K562 (cell line): ENCODE data around the gene SYT1. TPM values are rescaled to one million over a fixed set of nuclear protein-coding genes. Genes with fewer than 3 reads are reported as not detected.

Source experiments
- ATAC-seq: fragments of 200-7000 bp; cut with Tn5 transposase; 3 replicates; pipeline ENCODE4 v1.9.1; 2020; ENCODE audit warnings: moderate library complexity
- BruUV-seq: library from RNA; stranded (reverse); fragments of 400-500 nt; replicated peaks from 2 replicates; lab custom pipeline; 2021; lab: Mats Ljungman, UMichigan
- CTCF ChIA-PET: fragments of 300-600 bp; formaldehyde crosslinking; extraction: SDS; loops from one replicate; lab custom pipeline; 2021; ENCODE audit warnings: low intra/inter-chr PET ratio; lab: Yijun Ruan, JAX
- POLR2A ChIA-PET: fragments of 300-600, 350-650 bp; sonication (Branson Sonifier 250); formaldehyde crosslinking; extraction: SDS; loops from one replicate; lab custom pipeline; 2021; ENCODE audit warnings: antibody characterized with exemption, inconsistent platforms; lab: Yijun Ruan, JAX
- DNase-seq, 4 experiments: peaks; one replicate each; pipeline versions ENCODE4 v3.0.0 to v3.0.0-alpha.2; 2011 to 2018; ENCODE audit warnings: low spot score in 3 of 4, mixed read lengths in 3 of 4; ENCODE audit errors: extremely low read depth in 1 of 4
- FAIRE-seq: peaks from 2 replicates; lab custom pipeline; 2011; peaks lifted over from hg19 to GRCh38; lab: Jason Lieb, UNC
- H2AFZ ChIP-seq: 2 replicates; pipeline ENCODE4 v1.6.0; 2011; ENCODE audit warnings: low read depth, low read length, control low read depth, inconsistent platforms
- H3K27ac ChIP-seq: fragments of 200-600 bp; 3 replicates; pipeline ENCODE4 v1.8.0; 2011; ENCODE audit warnings: low read depth, mild to moderate bottlenecking, control low read depth, inconsistent platforms, low read length, moderate library complexity, mixed read lengths; ENCODE audit errors: extremely low read depth
- H3K27me3 ChIP-seq, 2 experiments: fragments of 300-600 bp in 1 of 2; 2 replicates in 1 of 2; 3 replicates in 1 of 2; pipeline versions ENCODE4 v1.6.0 to v1.8.0; 2011; ENCODE audit warnings: inconsistent platforms in 2 of 2, low read length in 2 of 2, mild to moderate bottlenecking in 1 of 2, mixed read lengths in 1 of 2, moderate library complexity in 1 of 2; ENCODE audit not compliant: control insufficient read depth in 2 of 2, insufficient read depth in 2 of 2
- H3K36me3 ChIP-seq: fragments of 300-600 bp; 3 replicates; pipeline ENCODE4 v1.8.0; 2011; ENCODE audit warnings: mild to moderate bottlenecking, low read length, inconsistent platforms; ENCODE audit not compliant: control insufficient read depth, insufficient read depth
- H3K4me1 ChIP-seq, 2 experiments: fragments of 200-600 bp in 1 of 2; replicated peaks in 1 of 2; 2 replicates in 1 of 2; 3 replicates in 1 of 2; pipeline versions ENCODE4 v1.5.1 to v1.8.0; 2011; ENCODE audit warnings: inconsistent platforms in 2 of 2, low read length in 2 of 2, mild to moderate bottlenecking in 1 of 2, mixed read lengths in 1 of 2, moderate library complexity in 1 of 2; ENCODE audit not compliant: control insufficient read depth in 2 of 2, insufficient read depth in 2 of 2
- H3K4me2 ChIP-seq: 2 replicates; pipeline ENCODE4 v1.6.1; 2011; ENCODE audit warnings: low read length, control low read depth, inconsistent platforms, mixed read lengths; ENCODE audit not compliant: insufficient read depth
- H3K4me3 ChIP-seq: fragments of 200-600 bp; sonication (generic), shearing (Covaris generic); 2 replicates; pipeline ENCODE4 v1.5.1; 2016; ENCODE audit warnings: control low read depth, inconsistent platforms
- H3K79me2 ChIP-seq: fragments of 200-600 bp; 3 replicates; pipeline ENCODE4 v1.8.0; 2011; ENCODE audit warnings: low read length, inconsistent platforms; ENCODE audit not compliant: control insufficient read depth, insufficient read depth
- H3K9ac ChIP-seq, 2 experiments: 2 replicates each; pipeline versions ENCODE4 v1.6.0 to v1.6.1; 2011; ENCODE audit warnings: low read depth in 2 of 2, low read length in 2 of 2, control low read depth in 1 of 2, inconsistent platforms in 1 of 2, mild to moderate bottlenecking in 1 of 2, mixed read lengths in 1 of 2; ENCODE audit not compliant: insufficient read depth in 1 of 2
- H3K9me1 ChIP-seq: one replicate; pipeline ENCODE4 v1.6.0; 2011; ENCODE audit warnings: inconsistent platforms, mild to moderate bottlenecking, low read length, moderate library complexity; ENCODE audit not compliant: control insufficient read depth, insufficient read depth
- H3K9me3 ChIP-seq: replicated peaks from 2 replicates; pipeline ENCODE4 v1.5.1; 2011; ENCODE audit warnings: low read depth, low read length, inconsistent platforms; ENCODE audit not compliant: control insufficient read depth, insufficient read depth
- H4K20me1 ChIP-seq: replicated peaks from 2 replicates; pipeline ENCODE4 v1.6.1; 2011; ENCODE audit warnings: low read length, inconsistent platforms, mixed read lengths; ENCODE audit not compliant: control insufficient read depth, insufficient read depth
- ATF6 ChIP-seq: sonication (generic); formaldehyde crosslinking; IDR thresholded peaks from 2 replicates; pipeline ENCODE4 v1.4.0; 2020; ENCODE audit warnings: mild to moderate bottlenecking, missing genetic modification reagents
- CHD4 ChIP-seq: fragments of 200-600 bp; sonication (generic); IDR thresholded peaks from 3 replicates; pipeline ENCODE4 v1.6.1; 2012; ENCODE audit warnings: low read depth, mild to moderate bottlenecking, mixed read lengths, low read length, inconsistent platforms; ENCODE audit not compliant: insufficient read depth, insufficient replicate concordance, poor library complexity, severe bottlenecking
- DPF2 ChIP-seq: fragments of 450-650 bp; IDR thresholded peaks from 2 replicates; pipeline ENCODE4 v1.6.1; 2016
- IRF1 ChIP-seq: sonication (generic); formaldehyde crosslinking; IDR thresholded peaks from 2 replicates; pipeline ENCODE4 v1.8.0; 2022; ENCODE audit warnings: missing genetic modification reagents, mild to moderate bottlenecking, borderline replicate concordance
- PML ChIP-seq: IDR thresholded peaks from 2 replicates; pipeline ENCODE4 v1.6.1; 2012; ENCODE audit warnings: low read length, inconsistent platforms
- PRMT5 ChIP-seq: sonication (generic); formaldehyde crosslinking; IDR thresholded peaks from 2 replicates; pipeline ENCODE4 v1.5.0; 2020; ENCODE audit warnings: missing genetic modification reagents
- RFX1 ChIP-seq: fragments of 450-650 bp; IDR thresholded peaks from 2 replicates; pipeline ENCODE4 v1.6.1; 2016; ENCODE audit warnings: mild to moderate bottlenecking, moderate library complexity
- STAT5B ChIP-seq: fragments of 250-450 bp; sonication (Bioruptor Pico); IDR thresholded peaks from 2 replicates; pipeline ENCODE4 v1.8.0; 2021; ENCODE audit warnings: mild to moderate bottlenecking, inconsistent platforms
- TARDBP ChIP-seq: fragments of 450-650 bp; IDR thresholded peaks from 2 replicates; pipeline ENCODE4 v1.6.1; 2016
- TEAD1 ChIP-seq, 2 experiments: fragments of 450-650 bp in 1 of 2; sonication (generic) in 1 of 2; formaldehyde crosslinking; IDR thresholded peaks; 2 replicates each; pipeline versions ENCODE4 v1.4.0 to v1.8.0; 2020 to 2022; ENCODE audit warnings: mild to moderate bottlenecking in 2 of 2, missing genetic modification reagents in 1 of 2
- ZNF408 ChIP-seq: fragments of 250-450 bp; sonication (Bioruptor Pico); IDR thresholded peaks from 2 replicates; pipeline ENCODE4 v1.4.0; 2020; ENCODE audit warnings: low read depth, mild to moderate bottlenecking, moderate library complexity
- ZNF695 ChIP-seq: fragments of 450-650 bp; formaldehyde crosslinking; IDR thresholded peaks from 2 replicates; pipeline ENCODE4 v1.4.0; 2020; ENCODE audit warnings: mild to moderate bottlenecking, moderate library complexity
- WGBS: fragments of 100-300 bp; shearing (Covaris generic); methylation state at CpG from one replicate; pipeline ENCODE4 v1.1.6; 2016; ENCODE audit warnings: low coverage, mixed read lengths; ENCODE audit not compliant: insufficient coverage; ENCODE audit errors: missing lambda C conversion rate; 5-methylcytosine and 5-hydroxymethylcytosine counted together
- in situ Hi-C: fragments of 300-500 bp; cut with MboI; formaldehyde crosslinking; loops from 4 replicates; pipeline ENCODE4 v1.15.0; 2018; ENCODE audit warnings: inconsistent platforms, mixed read lengths
- intact Hi-C: fragments of 100-400 bp; cut with micrococcal nuclease; formaldehyde crosslinking; loops from 2 replicates; pipeline ENCODE4 v1.14.2; 2022
- polyA plus RNA-seq, 8 experiments: library from polyadenylated mRNA; depleted of rRNA in 4 of 8; stranded (reverse) in 5 of 8; unstranded in 3 of 8; fragments of >200 nt; fragmentation: Nextera tagmentation in 2 of 8; fragmentation: Illumina TruSeq in 1 of 8; extraction: Ambion mirVana in 2 of 8; extraction: Trizol in 1 of 8; gene quantifications; 2 replicates each; pipeline versions ENCODE4 v1.2.1 to v1.2.3, GENCODE V29; 2011 to 2014; ENCODE audit warnings: inconsistent platforms in 1 of 8, missing spikeins in 1 of 8
- total RNA-seq, 7 experiments: library from RNA; depleted of rRNA in 6 of 7; stranded (reverse); fragments of >200 nt in 6 of 7; fragmentation: Illumina TruSeq in 2 of 7; extraction: Trizol in 2 of 7; gene quantifications; 2 replicates each; pipeline versions ENCODE4 v1.2.1 to v1.2.3, GENCODE V29; 2011 to 2021; ENCODE audit warnings: low replicate concordance in 1 of 7
- TF ChIP-seq, protein P1 (sequence below), 2 experiments: fragments of 450-650 bp in 1 of 2; sonication (generic) in 1 of 2; formaldehyde crosslinking; conservative IDR thresholded peaks; 2 replicates each; pipeline versions ENCODE4 v1.4.0 to v1.8.1; 2020 to 2022; ENCODE audit warnings: mild to moderate bottlenecking in 1 of 2, missing genetic modification reagents in 1 of 2
- TF ChIP-seq, protein P2 (sequence below): sonication (generic); formaldehyde crosslinking; IDR thresholded peaks from 2 replicates; pipeline ENCODE4 v1.8.1; 2023; ENCODE audit warnings: missing genetic modification reagents, mild to moderate bottlenecking, borderline replicate concordance

The SYT1 gene
- total and polyA plus RNA-seq, 9 of the 15 experiments (the other 6 are each of a cell fraction or from before 2014, with no cell fraction given) = 0.03 to 0.13 (median 0.07) TPM; not detected in 4

DNA sequence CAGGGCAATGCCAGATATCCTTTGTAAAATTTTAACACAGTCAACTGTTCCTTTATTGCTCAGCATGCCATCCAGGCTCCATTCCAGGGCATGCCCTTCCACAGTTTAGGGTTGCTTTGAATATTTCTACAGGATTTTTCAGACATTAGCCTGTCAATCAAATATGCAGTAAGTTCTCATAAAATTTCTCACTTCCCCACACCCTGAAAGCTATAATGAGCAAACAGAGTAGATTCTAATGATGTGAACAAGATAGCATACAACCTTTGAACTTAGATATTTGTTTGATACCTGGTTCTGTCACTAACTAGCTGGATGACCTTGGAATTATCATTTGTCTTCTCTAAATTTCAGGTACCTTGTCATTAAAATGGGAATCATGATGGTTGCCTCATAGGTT, 251.2 kb downstream of the SYT1 start (continued):
- TF ChIP-seq IRF1 = no peak
- no peak for TF ChIP-seq PML
- no peak for TF ChIP-seq DPF2
- TF ChIP-seq ATF6 (CRISPR knock-in tag) = no peak
- TF ChIP-seq CHD4 = no peak
- no peak for TF ChIP-seq PRMT5 (CRISPR knock-in tag)
- TF ChIP-seq ZNF695 = no peak
- TF ChIP-seq TEAD1 (CRISPR knock-in tag; IDR thresholded peaks at IDR 0.05) = no peak

DNA sequence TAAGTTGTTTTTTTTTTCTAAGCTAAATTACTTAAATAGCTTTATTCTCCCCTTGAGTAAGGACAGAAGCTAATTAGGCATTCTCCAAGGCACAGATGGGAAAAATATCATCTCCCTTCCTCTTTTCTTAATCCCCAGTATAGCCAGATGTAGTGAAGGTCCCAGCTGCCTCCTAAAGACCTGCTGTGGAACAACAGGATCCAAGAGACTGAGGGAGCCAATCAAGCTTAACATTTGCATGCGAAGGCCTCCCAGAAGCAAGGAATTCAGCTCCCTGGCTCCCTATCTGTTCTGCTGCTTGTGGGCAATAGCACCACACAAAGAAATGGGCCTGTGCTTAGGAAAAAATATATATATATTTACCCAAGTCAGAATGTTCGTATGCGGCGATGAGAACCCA, 255.2 kb downstream of the SYT1 start:
- H3K4me3 ChIP-seq = no peak overlapping the region
- no peak overlapping the region for H2AFZ ChIP-seq
- intact Hi-C loops (no loop called here), in situ Hi-C loops (no loop called here)
- ChIA-PET CTCF (no interaction called here), POLR2A (no interaction called here)
- no peak overlapping the region for H3K9ac ChIP-seq
- H3K9me3 ChIP-seq = no peaks in the 10 kb centered on the region
- FAIRE-seq (no peak), DNase-seq (no peak), ATAC-seq (no peak)
- no peaks in the 10 kb centered on the region for H3K79me2 ChIP-seq
- no peaks in the 10 kb centered on the region for H3K27me3 ChIP-seq
- no peaks in the 10 kb centered on the region for H3K36me3 ChIP-seq
- WGBS = 0% methylated on average over 4 of the region's 4 CpGs
- BruUV-seq = no TSS peak
- H3K9me1 ChIP-seq = no peaks in the 10 kb centered on the region
- no peak overlapping the region for H3K27ac ChIP-seq
- no peak overlapping the region for H3K4me2 ChIP-seq
- H4K20me1 ChIP-seq = no peaks in the 10 kb centered on the region
- no peaks in the 10 kb centered on the region for H3K4me1 ChIP-seq
- no peak for TF ChIP-seq TARDBP
- TF ChIP-seq, protein P1, sequence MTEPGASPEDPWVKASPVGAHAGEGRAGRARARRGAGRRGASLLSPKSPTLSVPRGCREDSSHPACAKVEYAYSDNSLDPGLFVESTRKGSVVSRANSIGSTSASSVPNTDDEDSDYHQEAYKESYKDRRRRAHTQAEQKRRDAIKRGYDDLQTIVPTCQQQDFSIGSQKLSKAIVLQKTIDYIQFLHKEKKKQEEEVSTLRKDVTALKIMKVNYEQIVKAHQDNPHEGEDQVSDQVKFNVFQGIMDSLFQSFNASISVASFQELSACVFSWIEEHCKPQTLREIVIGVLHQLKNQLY (CRISPR knock-in tag; conservative IDR thresholded peaks at IDR 0.05) = no peak
- TF ChIP-seq, protein P2, sequence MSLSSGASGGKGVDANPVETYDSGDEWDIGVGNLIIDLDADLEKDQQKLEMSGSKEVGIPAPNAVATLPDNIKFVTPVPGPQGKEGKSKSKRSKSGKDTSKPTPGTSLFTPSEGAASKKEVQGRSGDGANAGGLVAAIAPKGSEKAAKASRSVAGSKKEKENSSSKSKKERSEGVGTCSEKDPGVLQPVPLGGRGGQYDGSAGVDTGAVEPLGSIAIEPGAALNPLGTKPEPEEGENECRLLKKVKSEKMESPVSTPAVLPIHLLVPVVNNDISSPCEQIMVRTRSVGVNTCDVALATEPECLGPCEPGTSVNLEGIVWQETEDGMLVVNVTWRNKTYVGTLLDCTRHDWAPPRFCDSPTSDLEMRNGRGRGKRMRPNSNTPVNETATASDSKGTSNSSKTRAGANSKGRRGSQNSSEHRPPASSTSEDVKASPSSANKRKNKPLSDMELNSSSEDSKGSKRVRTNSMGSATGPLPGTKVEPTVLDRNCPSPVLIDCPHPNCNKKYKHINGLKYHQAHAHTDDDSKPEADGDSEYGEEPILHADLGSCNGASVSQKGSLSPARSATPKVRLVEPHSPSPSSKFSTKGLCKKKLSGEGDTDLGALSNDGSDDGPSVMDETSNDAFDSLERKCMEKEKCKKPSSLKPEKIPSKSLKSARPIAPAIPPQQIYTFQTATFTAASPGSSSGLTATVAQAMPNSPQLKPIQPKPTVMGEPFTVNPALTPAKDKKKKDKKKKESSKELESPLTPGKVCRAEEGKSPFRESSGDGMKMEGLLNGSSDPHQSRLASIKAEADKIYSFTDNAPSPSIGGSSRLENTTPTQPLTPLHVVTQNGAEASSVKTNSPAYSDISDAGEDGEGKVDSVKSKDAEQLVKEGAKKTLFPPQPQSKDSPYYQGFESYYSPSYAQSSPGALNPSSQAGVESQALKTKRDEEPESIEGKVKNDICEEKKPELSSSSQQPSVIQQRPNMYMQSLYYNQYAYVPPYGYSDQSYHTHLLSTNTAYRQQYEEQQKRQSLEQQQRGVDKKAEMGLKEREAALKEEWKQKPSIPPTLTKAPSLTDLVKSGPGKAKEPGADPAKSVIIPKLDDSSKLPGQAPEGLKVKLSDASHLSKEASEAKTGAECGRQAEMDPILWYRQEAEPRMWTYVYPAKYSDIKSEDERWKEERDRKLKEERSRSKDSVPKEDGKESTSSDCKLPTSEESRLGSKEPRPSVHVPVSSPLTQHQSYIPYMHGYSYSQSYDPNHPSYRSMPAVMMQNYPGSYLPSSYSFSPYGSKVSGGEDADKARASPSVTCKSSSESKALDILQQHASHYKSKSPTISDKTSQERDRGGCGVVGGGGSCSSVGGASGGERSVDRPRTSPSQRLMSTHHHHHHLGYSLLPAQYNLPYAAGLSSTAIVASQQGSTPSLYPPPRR (CRISPR knock-in tag) = no peak
- TF ChIP-seq ZNF408 (CRISPR knock-in tag) = no peak
- TF ChIP-seq STAT5B (CRISPR knock-in tag) = no peak
- no peak for TF ChIP-seq RFX1
